Midbrain (tissue), 1 donor: ENCODE measurements around the gene CLDN1.

Source experiments
- DNase-seq: peaks from one replicate; lab custom pipeline; 2025; lab: John Stamatoyannopoulos, UW

CLDN1 gene

GRCh38 chr3:190330936-190331734 is 8.9 kb upstream of the CLDN1 start:
- DNase-seq = no peak

- DNase-seq = no peak
Observed at GRCh38 chr3:190326930-190327329, 4.7 kb upstream of the CLDN1 start.

GRCh38 chr3:190326361-190326760 is 4.1 kb upstream of the CLDN1 start:
- no peak for DNase-seq

- DNase-seq = no peak
Observed at GRCh38 chr3:190325923-190326322, 3.7 kb upstream of the CLDN1 start.

GRCh38 chr3:190323246-190323626 is 990 bp upstream of the CLDN1 start:
- peak; percentile 11 for DNase-seq

GRCh38 chr3:190322604-190323245 is 479 bp upstream of the CLDN1 start:
- no peak for DNase-seq

- no peak for DNase-seq
Observed at GRCh38 chr3:190320594-190321362, 1.5 kb downstream of the CLDN1 start.

- DNase-seq = no peak
Observed at GRCh38 chr3:190319660-190320059, 2.6 kb downstream of the CLDN1 start.

GRCh38 chr3:190318666-190319065 is 3.6 kb downstream of the CLDN1 start:
- no peak for DNase-seq

- no peak for DNase-seq
Observed at GRCh38 chr3:190314741-190315140, 7.5 kb downstream of the CLDN1 start.

GRCh38 chr3:190309414-190309813 is 12.8 kb downstream of the CLDN1 start:
- no peak for DNase-seq

- DNase-seq = no peak
Observed at GRCh38 chr3:190308154-190308553, 14.1 kb downstream of the CLDN1 start.

- DNase-seq = no peak
Observed at GRCh38 chr3:190307164-190307545, 15.1 kb downstream of the CLDN1 start.

- no peak for DNase-seq
Observed at GRCh38 chr3:190306513-190307163, 15.6 kb downstream of the CLDN1 start.

GRCh38 chr3:190306026-190306425 is 16.2 kb downstream of the CLDN1 start:
- DNase-seq = no peak

- DNase-seq = no peak
Observed at GRCh38 chr3:190305406-190305805, 16.8 kb downstream of the CLDN1 start.

- no peak for DNase-seq
Observed at GRCh38 chr3:190303884-190304283, 18.4 kb downstream of the CLDN1 start.

- DNase-seq = no peak
Observed at GRCh38 chr3:190302212-190302867, 19.9 kb downstream of the CLDN1 start.

- no peak for DNase-seq
Observed at GRCh38 chr3:190301591-190301990, 20.7 kb downstream of the CLDN1 start.

- DNase-seq = no peak
Observed at GRCh38 chr3:190299969-190300368, 22.3 kb downstream of the CLDN1 start.

GRCh38 chr3:190294030-190294429 is 28.2 kb downstream of the CLDN1 start:
- DNase-seq = no peak

GRCh38 chr3:190293621-190294020 is 28.6 kb downstream of the CLDN1 start:
- DNase-seq = no peak
